Uterus (tissue), 4 donors: ENCODE measurements around the gene AP4S1. TPM values are rescaled to one million over a fixed set of nuclear protein-coding genes. Genes with fewer than 3 reads are reported as not detected.

ENCODE experiments used
- DNase-seq, 2 donors: peaks; one replicate each; pipeline ENCODE4 v3.0.0-alpha.2; 2019 to 2020
- H3K27ac ChIP-seq, 2 donors: fragments of 200-600 bp; sonication (generic); 1 replicate in 1 of 2; 2 replicates in 1 of 2; pipeline ENCODE4 v1.5.1; 2016 to 2018
- H3K27me3 ChIP-seq, 2 donors: fragments of 200-600 bp; sonication (generic); one replicate each; pipeline ENCODE4 v1.5.1; 2018 to 2019; ENCODE audit warnings: control low read depth in 1 of 2
- H3K36me3 ChIP-seq, 2 donors: fragments of 200-600 bp; sonication (generic); one replicate each; pipeline ENCODE4 v1.5.1; 2019; ENCODE audit warnings: control low read depth in 1 of 2
- H3K4me1 ChIP-seq, 2 donors: fragments of 200-600 bp; sonication (generic); one replicate each; pipeline ENCODE4 v1.5.1; 2018 to 2019; ENCODE audit warnings: control low read depth in 1 of 2
- H3K4me3 ChIP-seq, 2 donors: fragments of 200-600 bp; sonication (generic); 1 replicate in 1 of 2; 2 replicates in 1 of 2; pipeline ENCODE4 v1.5.1; 2018 to 2019; ENCODE audit warnings: mild to moderate bottlenecking in 1 of 2
- H3K9me3 ChIP-seq, 2 donors: fragments of 200-600 bp; sonication (generic); one replicate each; pipeline ENCODE4 v1.5.1; 2019; ENCODE audit warnings: control low read depth in 1 of 2
- CTCF ChIP-seq, 4 experiments: fragments of 200-600 bp in 2 of 4; fragments of 450-650 bp in 2 of 4; sonication (generic) in 2 of 4; IDR thresholded peaks; one replicate each; pipeline ENCODE4 v1.5.1; 2016 to 2019; ENCODE audit warnings: antibody characterized with exemption in 4 of 4, mild to moderate bottlenecking in 2 of 4, moderate library complexity in 1 of 4
- POLR2A ChIP-seq, 2 donors: fragments of 450-650 bp; IDR thresholded peaks; one replicate each; pipeline ENCODE4 v1.6.1; 2016; ENCODE audit warnings: antibody characterized with exemption in 2 of 2, mild to moderate bottlenecking in 1 of 2, moderate library complexity in 1 of 2
- intact Hi-C: fragments of 100-400 bp; cut with DNase I; formaldehyde crosslinking; loops from one replicate; pipeline ENCODE4 v1.15.1; 2023; ENCODE audit warnings: low total_unique reads
- total RNA-seq, 4 donors: library from RNA; depleted of rRNA in 3 of 4; stranded (reverse); fragments of >200 nt in 3 of 4; gene quantifications; one replicate each; pipeline versions ENCODE4 v1.1.0 to v1.2.4, GENCODE V29; 2014 to 2023
- donor health status: DM: yes; HTN: yes; CAD: no.

AP4S1 gene
- total RNA-seq, 4 donors from 2014 or later, result 2.3 to 30.4 (median 9.9) TPM

- intact Hi-C loops, result no loop called here
- H3K4me1 ChIP-seq, result peaks cover 0 to 5% of the 10 kb centered on the region in 2 donors
Observed at GRCh38 chr14:30993071-30993470, 32.4 kb upstream of the AP4S1 start.

GRCh38 chr14:30994681-30995620 lies 30.5 kb upstream of the AP4S1 start:
- no peaks in the 10 kb centered on the region for H3K27me3 ChIP-seq
- TF ChIP-seq CTCF (IDR thresholded peaks at IDR 0.05), result no peak
- no peak for TF ChIP-seq POLR2A (IDR thresholded peaks at IDR 0.05)
- H3K36me3 ChIP-seq, result no peaks in the 10 kb centered on the region
- no peak overlapping the region for H3K4me3 ChIP-seq
- no peak overlapping the region for H3K27ac ChIP-seq
- intact Hi-C loops, result no loop called here
- H3K4me1 ChIP-seq, result peaks cover 0 to 5% of the 10 kb centered on the region in 2 donors
- peaks cover 0 to 4% of the 10 kb centered on the region in 2 donors for H3K9me3 ChIP-seq
- DNase-seq, result no peak

More at GRCh38 chr14:30993071-30993470, 32.4 kb upstream of the AP4S1 start:
- TF ChIP-seq POLR2A (IDR thresholded peaks at IDR 0.05) (no peak), CTCF (IDR thresholded peaks at IDR 0.05) (no peak)
- Histone ChIP-seq H3K27me3 (no peaks in the 10 kb centered on the region), H3K9me3 (no peaks in the 10 kb centered on the region), H3K27ac (no peak overlapping the region), H3K36me3 (no peaks in the 10 kb centered on the region), H3K4me3 (no peak overlapping the region)
- DNase-seq, result no peak

DNA sequence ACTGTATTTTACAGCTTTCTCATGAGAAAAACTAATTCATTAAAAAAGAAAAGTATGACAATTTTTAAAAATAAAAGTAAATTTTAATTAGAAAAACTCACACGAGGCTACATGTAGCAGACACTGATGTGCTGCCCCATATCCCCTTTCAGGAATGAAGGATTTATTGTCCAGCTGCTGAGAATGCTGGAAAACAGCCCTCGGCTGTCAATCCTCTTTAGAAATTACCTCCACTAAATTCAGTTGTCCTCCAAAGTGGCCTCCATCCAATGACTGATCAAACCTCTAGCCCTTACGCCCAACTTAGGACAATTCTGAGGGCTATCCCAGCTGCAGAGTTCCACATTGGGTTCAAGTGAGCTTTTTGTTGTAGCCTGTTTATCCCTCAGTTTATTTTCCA lies 29.8 kb upstream of the AP4S1 start:
- TF ChIP-seq POLR2A (IDR thresholded peaks at IDR 0.05), result no peak
- TF ChIP-seq CTCF (IDR thresholded peaks at IDR 0.05), result no peak
- peaks cover 0 to 4% of the 10 kb centered on the region in 2 donors for H3K9me3 ChIP-seq
- DNase-seq, result no peak
- H3K27ac ChIP-seq, result no peak overlapping the region
- H3K4me1 ChIP-seq, result peaks cover 0 to 5% of the 10 kb centered on the region in 2 donors
- intact Hi-C loops, result no loop called here
- H3K27me3 ChIP-seq, result no peaks in the 10 kb centered on the region
- H3K4me3 ChIP-seq, result no peak overlapping the region
- no peaks in the 10 kb centered on the region for H3K36me3 ChIP-seq

DNA sequence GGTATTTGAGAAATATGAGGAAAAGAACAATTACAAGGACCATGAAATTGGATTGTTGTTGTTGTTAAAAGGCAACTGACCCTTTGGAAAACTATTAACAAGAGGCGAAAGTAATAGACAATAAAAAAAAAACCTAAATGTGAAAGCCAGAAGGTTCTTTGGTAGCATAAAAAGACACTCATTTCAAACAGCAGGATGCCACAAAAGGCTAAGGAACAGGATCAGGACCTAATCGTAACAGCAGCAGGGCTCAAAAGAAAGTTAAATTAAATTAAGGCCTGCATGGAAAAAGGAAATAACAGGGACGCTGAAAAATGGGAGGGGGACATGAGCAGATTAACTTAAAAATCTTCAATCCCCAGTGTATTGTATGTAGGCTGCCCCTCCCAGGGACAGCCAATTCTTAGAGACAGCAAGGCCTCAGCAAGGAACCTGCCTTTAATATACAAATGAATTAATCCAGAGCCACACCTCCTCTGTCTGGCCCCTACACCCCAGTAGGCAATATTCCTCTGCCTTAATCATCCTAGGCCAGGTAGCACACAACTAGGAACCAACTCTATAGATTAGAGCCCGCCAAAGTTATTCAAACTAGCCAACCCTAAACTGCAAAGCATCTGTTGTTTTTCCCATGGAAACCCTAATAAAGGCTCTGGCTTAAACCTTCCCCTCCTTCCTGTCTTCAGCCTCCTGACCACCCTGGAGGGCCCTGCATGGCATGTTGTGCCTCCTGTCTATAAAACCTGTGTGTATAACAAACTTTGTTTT lies 28.4 kb upstream of the AP4S1 start:
- H3K4me3 ChIP-seq, result no peak overlapping the region
- H3K27me3 ChIP-seq, result no peaks in the 10 kb centered on the region
- H3K36me3 ChIP-seq, result no peaks in the 10 kb centered on the region
- H3K27ac ChIP-seq, result no peak overlapping the region
- peaks cover 0 to 4% of the 10 kb centered on the region in 2 donors for H3K9me3 ChIP-seq
- intact Hi-C loops, result no loop called here
- TF ChIP-seq CTCF (IDR thresholded peaks at IDR 0.05) (no peak), POLR2A (IDR thresholded peaks at IDR 0.05) (no peak)
- no peak for DNase-seq
- H3K4me1 ChIP-seq, result peaks cover 0 to 5% of the 10 kb centered on the region in 2 donors
